Measurements from ENCODE around the gene CEND1. TPM values are rescaled to one million over a fixed set of nuclear protein-coding genes. Genes with fewer than 3 reads are reported as not detected.

The CEND1 gene
- total RNA-seq, 2 experiments from 2014 or later, result 1.2 to 1.6 TPM

DNA sequence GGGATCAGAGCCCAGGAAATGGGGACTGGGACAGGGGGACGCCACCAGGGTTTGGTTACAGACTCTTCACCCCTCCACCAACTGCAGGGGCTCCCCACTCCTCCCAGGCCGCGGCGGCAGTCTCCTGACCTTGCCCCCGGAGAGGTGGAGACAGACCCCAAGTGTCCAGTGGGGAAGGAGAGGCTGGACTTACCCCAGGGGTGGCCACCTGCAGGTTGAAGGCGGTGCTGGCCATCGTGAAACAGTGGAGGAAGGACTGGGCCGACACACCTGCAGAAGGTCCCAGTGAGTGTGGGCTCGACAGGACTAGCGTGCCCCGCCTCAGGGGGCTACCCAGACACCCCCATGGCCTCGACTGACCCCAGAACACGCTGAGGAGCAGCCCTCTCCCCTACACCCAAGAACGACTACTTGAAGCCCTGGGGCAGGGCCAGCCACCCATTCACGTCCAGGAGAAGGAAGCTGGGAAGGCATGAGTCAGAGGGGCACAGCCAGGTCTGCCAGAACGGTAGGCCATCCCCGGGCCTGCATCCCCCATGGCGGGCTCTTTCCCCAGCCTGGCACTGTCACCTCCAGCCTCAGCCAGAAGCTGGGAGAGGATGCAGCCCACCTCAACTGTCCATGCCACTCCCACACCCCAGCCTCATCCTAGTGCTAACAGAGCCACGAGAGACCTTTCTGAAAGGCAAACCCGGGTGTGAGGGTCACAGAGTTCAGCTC lies 14.9 kb downstream of the CEND1 start:
- ChIA-PET POLR2A (interaction anchor here (1.0 to 2.4 kb wide), 4 partner anchors 9 to 80 kb away, joined by 3 to 14 read pairs (median 5); partner anchors contain the start of genes DEAF1, TALDO1 and TMEM80), CTCF (no interaction called here)
- DNase-seq, result no peak
- peaks cover 5% of the 10 kb centered on the region for H3K36me3 Mint-ChIP-seq (ENCODE audit: low read depth)
- no peak overlapping the region for H3K27ac Mint-ChIP-seq
- H3K4me1 Mint-ChIP-seq, result peaks cover 28% of the 10 kb centered on the region
- H3K4me3 Mint-ChIP-seq, result peak overlapping the region; percentile 61
- no peaks in the 10 kb centered on the region for H3K9me3 Mint-ChIP-seq
- no peaks in the 10 kb centered on the region for H3K27me3 Mint-ChIP-seq

DNA sequence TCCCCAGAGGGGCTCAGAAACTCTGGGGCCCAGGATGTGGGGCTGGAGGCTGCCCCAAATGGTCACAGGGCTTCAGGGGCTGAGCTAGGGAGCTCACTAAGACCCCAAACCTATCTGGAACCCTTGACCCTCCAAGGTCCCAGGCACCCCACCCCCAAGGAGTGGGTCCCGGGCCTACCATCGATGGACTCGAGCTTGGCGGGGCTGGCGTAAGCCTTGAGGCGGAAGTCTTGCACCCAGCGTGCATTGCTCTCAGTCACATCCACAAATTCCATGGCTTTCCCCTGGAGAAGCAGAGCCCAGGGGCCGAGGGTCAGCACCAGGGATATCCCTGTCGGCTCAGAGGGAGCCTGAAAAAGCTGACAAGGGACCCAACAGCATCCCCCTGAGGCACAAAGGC lies 16.1 kb downstream of the CEND1 start:
- DNase-seq, result no peak

DNA sequence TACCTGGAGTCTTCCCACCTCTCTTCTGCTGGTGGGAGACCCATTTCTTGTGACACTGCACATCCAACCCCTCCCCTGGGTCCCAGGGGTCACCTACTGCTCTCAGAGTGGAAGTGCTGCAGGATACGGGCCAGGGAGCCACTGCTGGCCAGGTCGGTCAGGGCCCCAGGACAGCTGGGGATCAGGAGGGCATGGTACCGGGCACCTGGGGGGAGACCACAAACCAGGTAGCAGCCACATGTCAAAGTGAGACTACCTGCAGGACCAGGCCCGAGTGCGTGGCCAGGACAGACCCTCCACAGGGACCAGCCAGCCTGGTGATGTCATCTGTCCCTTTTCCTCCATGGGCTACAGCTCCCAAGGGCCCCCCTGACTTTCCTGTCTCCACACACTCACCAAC lies 16.5 kb downstream of the CEND1 start:
- POLR2A ChIA-PET, result no interaction called here
- Mint-ChIP-seq H3K27me3 (no peaks in the 10 kb centered on the region), H3K27ac (no peak overlapping the region), H3K4me1 (peaks cover 18% of the 10 kb centered on the region), H3K4me3 (no peak overlapping the region), H3K36me3 (ENCODE audit: low read depth) (peaks cover 7% of the 10 kb centered on the region), H3K9me3 (no peaks in the 10 kb centered on the region)
- DNase-seq, result no peak
- CTCF ChIA-PET, result no interaction called here

More for the DNA sequence above, 16.1 kb downstream of the CEND1 start:
- Mint-ChIP-seq H3K4me1 (peaks cover 19% of the 10 kb centered on the region), H3K27ac (no peak overlapping the region), H3K4me3 (no peak overlapping the region), H3K27me3 (no peaks in the 10 kb centered on the region), H3K9me3 (no peaks in the 10 kb centered on the region), H3K36me3 (ENCODE audit: low read depth) (peaks cover 7% of the 10 kb centered on the region)
- ChIA-PET POLR2A (no interaction called here), CTCF (no interaction called here)

DNA sequence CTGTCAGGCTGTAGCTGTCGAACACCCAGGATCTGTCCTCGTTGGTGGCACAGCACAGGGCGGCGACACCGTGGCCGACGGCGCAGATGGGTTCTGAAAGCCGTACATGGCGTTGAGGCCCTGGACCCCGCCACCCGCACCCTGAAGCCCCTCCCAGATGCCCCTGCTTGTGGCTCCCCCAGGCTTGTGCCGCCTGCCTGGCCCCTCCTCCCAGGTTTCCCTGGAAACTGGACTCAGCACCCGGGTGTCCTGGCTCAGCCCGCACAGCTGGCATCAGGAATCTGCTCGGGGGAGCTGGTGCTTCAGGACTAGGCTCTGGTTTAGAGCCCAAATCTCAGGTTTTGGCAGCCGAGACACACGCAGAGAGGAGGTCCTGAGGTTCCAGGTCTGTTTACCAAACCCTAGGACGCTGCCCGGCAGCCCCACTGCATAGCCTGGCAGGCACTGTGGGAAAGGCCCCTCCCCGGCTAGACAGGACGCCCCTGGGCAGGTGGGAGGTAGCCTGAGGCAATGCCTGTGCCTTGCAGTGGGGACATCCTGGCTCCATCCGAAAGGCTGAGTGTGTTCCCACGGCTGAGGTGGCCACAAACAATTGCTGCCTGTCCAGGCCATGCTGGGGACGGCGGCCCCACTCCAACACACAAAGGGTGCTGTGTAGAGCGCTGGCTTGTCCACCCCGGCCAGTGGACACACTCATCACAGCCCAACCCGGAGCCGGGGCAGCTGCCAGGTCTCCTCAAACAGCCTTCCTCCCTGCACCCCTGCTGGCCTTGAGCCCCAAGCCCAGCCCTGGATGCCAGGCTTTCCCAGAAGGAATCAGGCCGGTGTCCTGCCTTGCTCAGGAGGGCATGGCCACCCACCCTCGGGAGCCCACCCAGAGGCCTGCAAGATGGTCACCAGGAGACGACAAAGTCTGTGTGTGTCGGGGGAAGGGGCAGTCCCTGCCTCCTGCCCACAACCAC lies 17.2 kb downstream of the CEND1 start:
- DNase-seq, result no peak
- H3K27me3 Mint-ChIP-seq, result no peaks in the 10 kb centered on the region
- peaks cover 18% of the 10 kb centered on the region for H3K4me1 Mint-ChIP-seq
- H3K36me3 Mint-ChIP-seq (ENCODE audit: low read depth), result peaks cover 7% of the 10 kb centered on the region
- H3K4me3 Mint-ChIP-seq, result no peak overlapping the region
- no peaks in the 10 kb centered on the region for H3K9me3 Mint-ChIP-seq
- no peak overlapping the region for H3K27ac Mint-ChIP-seq
- POLR2A ChIA-PET, result no interaction called here
- CTCF ChIA-PET, result interaction anchor here (1.0 kb wide), 1 partner anchor 34 kb away, joined by 4 read pairs; no protein-coding TSS in a partner anchor

DNA sequence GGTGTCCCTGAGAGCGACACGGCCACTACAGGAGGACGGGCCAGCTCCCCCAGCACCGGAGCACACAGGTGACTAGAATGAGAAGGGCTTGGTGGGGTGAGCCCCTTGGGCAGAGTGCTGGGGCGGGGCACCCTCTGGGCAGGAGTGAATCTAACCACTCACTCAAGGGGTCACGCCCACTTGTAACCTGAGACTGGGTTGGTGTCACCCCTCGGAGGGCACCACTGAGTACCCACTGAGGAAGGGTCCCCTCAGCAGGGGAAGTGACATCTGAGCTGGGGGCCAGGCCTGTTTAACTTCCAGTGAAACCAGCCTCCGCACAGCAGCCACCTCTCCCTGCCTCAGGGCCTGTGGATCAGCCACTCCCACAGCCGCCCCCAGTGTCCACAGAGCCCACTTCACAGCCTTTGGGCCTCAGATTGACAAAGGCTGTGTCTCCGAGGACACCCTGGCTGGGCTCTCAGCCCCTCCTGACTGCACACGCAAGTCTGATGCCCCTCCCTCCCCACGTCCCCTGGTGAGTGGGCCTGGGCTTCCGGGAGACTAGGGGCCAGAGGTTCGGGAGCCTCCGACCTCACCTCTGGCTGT lies 18.2 kb downstream of the CEND1 start:
- Mint-ChIP-seq H3K27me3 (no peaks in the 10 kb centered on the region), H3K9me3 (no peaks in the 10 kb centered on the region), H3K4me1 (peaks cover 21% of the 10 kb centered on the region), H3K27ac (no peak overlapping the region), H3K36me3 (ENCODE audit: low read depth) (peaks cover 8% of the 10 kb centered on the region), H3K4me3 (no peak overlapping the region)
- no peak for DNase-seq
- POLR2A ChIA-PET, result interaction anchor here (1.4 kb wide), 1 partner anchor 24 kb away, joined by 5 read pairs; no protein-coding TSS in a partner anchor
- CTCF ChIA-PET, result interaction anchor here (1.0 kb wide), 1 partner anchor 35 kb away, joined by 4 read pairs; no protein-coding TSS in a partner anchor

- DNase-seq, result no peak
- Mint-ChIP-seq H3K9me3 (no peaks in the 10 kb centered on the region), H3K4me1 (peaks cover 17% of the 10 kb centered on the region), H3K36me3 (ENCODE audit: low read depth) (peaks cover 11% of the 10 kb centered on the region), H3K27me3 (no peaks in the 10 kb centered on the region), H3K27ac (no peak overlapping the region), H3K4me3 (no peak overlapping the region)
- CTCF ChIA-PET, result no interaction called here
- POLR2A ChIA-PET, result interaction anchor here (1.4 kb wide), 1 partner anchor 25 kb away, joined by 5 read pairs; no protein-coding TSS in a partner anchor
These were observed 19.0 kb downstream of the CEND1 start for GRCh38 chr11:770642-771616.

GRCh38 chr11:769887-770641 lies 19.8 kb downstream of the CEND1 start:
- POLR2A ChIA-PET, result interaction anchor here (1.4 kb wide), 1 partner anchor 25 kb away, joined by 5 read pairs; no protein-coding TSS in a partner anchor
- Mint-ChIP-seq H3K9me3 (no peaks in the 10 kb centered on the region), H3K27me3 (no peaks in the 10 kb centered on the region), H3K36me3 (ENCODE audit: low read depth) (peaks cover 15% of the 10 kb centered on the region), H3K27ac (no peak overlapping the region), H3K4me1 (peaks cover 11% of the 10 kb centered on the region), H3K4me3 (no peak overlapping the region)
- no peak for DNase-seq
- CTCF ChIA-PET, result no interaction called here

GRCh38 chr11:767238-767637 lies 22.7 kb downstream of the CEND1 start:
- DNase-seq, result no peak
- CTCF ChIA-PET, result no interaction called here
- peaks cover 37% of the 10 kb centered on the region for H3K36me3 Mint-ChIP-seq (ENCODE audit: low read depth)
- H3K4me1 Mint-ChIP-seq, result peaks cover 5% of the 10 kb centered on the region
- POLR2A ChIA-PET, result no interaction called here
- H3K9me3 Mint-ChIP-seq, result no peaks in the 10 kb centered on the region
- peak overlapping the region; percentile 10 for H3K27ac Mint-ChIP-seq
- H3K4me3 Mint-ChIP-seq, result no peak overlapping the region
- H3K27me3 Mint-ChIP-seq, result no peaks in the 10 kb centered on the region

DNA sequence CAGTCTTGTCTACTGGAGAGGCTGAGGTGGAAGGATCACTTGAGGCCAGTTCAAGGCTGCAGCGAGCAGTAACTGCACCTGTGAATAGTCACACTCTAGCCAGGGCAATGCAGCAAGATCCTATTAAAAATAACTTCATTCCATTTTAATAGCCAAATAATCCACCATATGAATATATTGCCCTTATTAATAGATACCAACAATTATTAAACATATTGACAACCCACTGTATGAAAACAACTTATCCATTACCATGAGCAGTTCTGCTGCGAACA lies 23.0 kb downstream of the CEND1 start:
- Mint-ChIP-seq H3K36me3 (ENCODE audit: low read depth) (peaks cover 39% of the 10 kb centered on the region), H3K9me3 (no peaks in the 10 kb centered on the region), H3K4me3 (no peak overlapping the region), H3K27ac (peak overlapping the region; percentile 10), H3K27me3 (no peaks in the 10 kb centered on the region), H3K4me1 (peaks cover 5% of the 10 kb centered on the region)
- ChIA-PET POLR2A (no interaction called here), CTCF (no interaction called here)
- no peak for DNase-seq

DNA sequence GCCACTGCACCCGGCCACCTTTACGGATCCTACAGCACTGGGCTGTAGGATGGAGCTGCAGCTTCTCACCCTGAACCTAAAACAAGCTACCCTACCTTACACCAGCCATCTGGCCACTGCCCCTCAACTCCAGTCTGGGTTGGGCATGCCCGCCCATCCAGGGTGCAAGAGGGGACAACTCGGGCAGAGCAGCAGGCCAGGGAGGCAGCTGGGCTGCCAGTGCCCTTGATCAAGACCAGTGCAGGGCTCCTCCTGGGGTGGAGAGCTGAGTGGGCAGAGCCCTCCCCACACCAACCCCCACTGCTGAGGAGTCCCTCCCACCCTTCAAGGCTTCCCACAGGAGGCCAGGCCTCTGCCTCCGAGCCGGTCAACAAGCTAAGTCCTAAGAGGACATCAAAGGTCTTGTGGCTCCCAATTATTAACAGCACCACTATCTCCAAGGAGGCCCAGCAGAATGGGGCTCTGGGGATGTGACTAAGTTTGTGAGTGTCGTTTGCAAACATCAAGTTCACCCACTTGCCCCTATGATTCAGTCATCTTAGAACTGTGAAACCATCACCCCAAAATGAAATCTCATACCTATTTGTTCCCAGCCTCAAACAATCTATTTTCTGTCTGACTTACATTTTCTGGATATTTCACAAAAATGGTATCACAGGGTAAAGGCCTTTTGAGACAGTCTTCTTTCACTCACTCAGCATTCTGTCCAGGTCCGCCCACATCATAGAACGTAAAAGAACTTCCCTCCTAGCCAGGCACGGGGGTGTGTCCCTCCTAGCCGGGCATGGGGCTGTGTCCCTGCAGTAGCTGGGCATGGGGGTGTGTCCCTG lies 23.6 kb downstream of the CEND1 start:
- no peak for DNase-seq
- no peaks in the 10 kb centered on the region for H3K27me3 Mint-ChIP-seq
- POLR2A ChIA-PET, result interaction anchor here (1.1 to 1.2 kb wide), 2 partner anchors 9 to 18 kb away, joined by 3 read pairs; no protein-coding TSS in a partner anchor

DNA sequence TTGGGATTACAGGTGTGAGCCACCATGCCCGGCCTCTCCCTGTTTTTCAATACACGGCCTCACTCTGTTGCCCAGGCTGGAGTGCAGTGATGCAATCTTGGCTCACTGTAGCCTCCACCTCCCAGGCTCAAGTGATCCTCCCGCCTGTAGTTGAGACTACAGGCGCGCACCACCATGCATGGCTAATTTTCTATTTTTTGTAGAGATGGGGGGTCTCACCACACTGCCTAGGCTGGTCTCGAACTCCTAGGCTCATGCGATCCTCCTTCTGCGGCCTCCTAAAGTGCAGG lies 24.1 kb downstream of the CEND1 start:
- no peak for DNase-seq
- Mint-ChIP-seq H3K36me3 (ENCODE audit: low read depth) (peaks cover 46% of the 10 kb centered on the region), H3K9me3 (no peaks in the 10 kb centered on the region), H3K27ac (no peak overlapping the region), H3K4me1 (peaks cover 5% of the 10 kb centered on the region), H3K27me3 (no peaks in the 10 kb centered on the region), H3K4me3 (no peak overlapping the region)
- ChIA-PET CTCF (no interaction called here), POLR2A (interaction anchor here (1.1 to 1.2 kb wide), 2 partner anchors 10 to 18 kb away, joined by 3 read pairs; no protein-coding TSS in a partner anchor)

More for the DNA sequence above, 23.6 kb downstream of the CEND1 start:
- H3K9me3 Mint-ChIP-seq, result no peaks in the 10 kb centered on the region
- no peak overlapping the region for H3K4me3 Mint-ChIP-seq
- no peak overlapping the region for H3K27ac Mint-ChIP-seq
- peaks cover 5% of the 10 kb centered on the region for H3K4me1 Mint-ChIP-seq
- CTCF ChIA-PET, result no interaction called here
- peaks cover 44% of the 10 kb centered on the region for H3K36me3 Mint-ChIP-seq (ENCODE audit: low read depth)

All from activated CD4-positive, alpha-beta memory T cell treated with anti-CD3 and anti-CD28 coated beads, Interleukin-2, amount 10 ng/mL, durations not matched to agents 7 days and 5 days (primary cell).